T-helper 1 cell treated with Interleukin-12 subunit alpha and Interleukin-12 subunit beta and Interleukin-4 antibody, amounts not matched to agents 30 μg/mL and 1 μg/mL, for 36 hours (primary cell): ENCODE measurements around the gene SV2B.
"Not testable (repeated sequence)": the region's sequence is repeated elsewhere in the genome, so short reads cannot be mapped to it uniquely, and the experiment has no call there.

ENCODE experiments used
- H3K27ac Mint-ChIP-seq: one replicate; pipeline ENCODE4 v1.8.0; 2021; ENCODE audit warnings: mild to moderate bottlenecking, mixed read lengths
- H3K27me3 Mint-ChIP-seq: one replicate; pipeline ENCODE4 v1.8.0; 2021; ENCODE audit warnings: low read depth, mixed read lengths
- H3K36me3 Mint-ChIP-seq: one replicate; pipeline ENCODE4 v1.8.0; 2021; ENCODE audit warnings: low read depth, mixed read lengths
- H3K4me1 Mint-ChIP-seq: one replicate; pipeline ENCODE4 v1.8.0; 2021; ENCODE audit warnings: low read depth, mixed read lengths
- H3K4me3 Mint-ChIP-seq: one replicate; pipeline ENCODE4 v1.8.0; 2021; ENCODE audit warnings: mild to moderate bottlenecking, moderate library complexity, mixed read lengths
- H3K9me3 Mint-ChIP-seq: one replicate; pipeline ENCODE4 v1.8.0; 2021; ENCODE audit warnings: mixed read lengths

SV2B gene

GRCh38 chr15:91311986-91312385, 211.9 kb downstream of the SV2B start:
- Mint-ChIP-seq H3K4me1 (peaks cover 33% of the 10 kb centered on the region), H3K27ac (no peak overlapping the region), H3K36me3 (peaks cover 3% of the 10 kb centered on the region), H3K27me3 (peaks cover 54% of the 10 kb centered on the region), H3K9me3 (no peaks in the 10 kb centered on the region), H3K4me3 (peak overlapping the region; percentile 64)

GRCh38 chr15:91316126-91316525, 216.1 kb downstream of the SV2B start:
- Mint-ChIP-seq H3K27ac (no peak overlapping the region), H3K4me1 (peaks cover 30% of the 10 kb centered on the region), H3K27me3 (peaks cover 49% of the 10 kb centered on the region), H3K9me3 (no peaks in the 10 kb centered on the region), H3K4me3 (no peak overlapping the region), H3K36me3 (peaks cover 4% of the 10 kb centered on the region)

- Mint-ChIP-seq H3K4me3 (no peak overlapping the region), H3K27ac (no peak overlapping the region), H3K4me1 (peaks cover 15% of the 10 kb centered on the region), H3K9me3 (no peaks in the 10 kb centered on the region), H3K27me3 (peaks cover 41% of the 10 kb centered on the region), H3K36me3 (peaks cover 2% of the 10 kb centered on the region)
Observed at GRCh38 chr15:91318516-91318915, 218.5 kb downstream of the SV2B start.

GRCh38 chr15:91318931-91319330, 218.9 kb downstream of the SV2B start:
- H3K4me1 Mint-ChIP-seq, result peaks cover 15% of the 10 kb centered on the region
- no peaks in the 10 kb centered on the region for H3K9me3 Mint-ChIP-seq
- peaks cover 42% of the 10 kb centered on the region for H3K27me3 Mint-ChIP-seq
- H3K27ac Mint-ChIP-seq, result no peak overlapping the region
- no peak overlapping the region for H3K4me3 Mint-ChIP-seq
- peaks cover 3% of the 10 kb centered on the region for H3K36me3 Mint-ChIP-seq

- H3K27me3 Mint-ChIP-seq, result peaks cover 42% of the 10 kb centered on the region
- H3K4me3 Mint-ChIP-seq, result peak overlapping the region; percentile 5
- no peak overlapping the region for H3K27ac Mint-ChIP-seq
- peaks cover 15% of the 10 kb centered on the region for H3K4me1 Mint-ChIP-seq
- peaks cover 4% of the 10 kb centered on the region for H3K36me3 Mint-ChIP-seq
- H3K9me3 Mint-ChIP-seq, result no peaks in the 10 kb centered on the region
Observed at GRCh38 chr15:91319371-91320059, 219.5 kb downstream of the SV2B start.

- Mint-ChIP-seq H3K27me3 (peaks cover 44% of the 10 kb centered on the region), H3K27ac (no peak overlapping the region), H3K4me3 (peak overlapping the region; percentile 5), H3K36me3 (peaks cover 4% of the 10 kb centered on the region), H3K4me1 (peaks cover 15% of the 10 kb centered on the region), H3K9me3 (no peaks in the 10 kb centered on the region)
Observed at GRCh38 chr15:91320101-91320500, 220.0 kb downstream of the SV2B start.

GRCh38 chr15:91329914-91330313, 229.9 kb downstream of the SV2B start:
- Mint-ChIP-seq H3K9me3 (peaks cover 9% of the 10 kb centered on the region), H3K36me3 (peaks cover 3% of the 10 kb centered on the region), H3K4me3 (no peak overlapping the region), H3K27me3 (peaks cover 23% of the 10 kb centered on the region), H3K27ac (no peak overlapping the region), H3K4me1 (peaks cover 2% of the 10 kb centered on the region)

- no peak overlapping the region for H3K4me3 Mint-ChIP-seq
- H3K4me1 Mint-ChIP-seq, result peaks cover 4% of the 10 kb centered on the region
- H3K9me3 Mint-ChIP-seq, result peaks cover 9% of the 10 kb centered on the region
Observed at GRCh38 chr15:91331581-91331980, 231.5 kb downstream of the SV2B start.

GRCh38 chr15:91335702-91336101, 235.6 kb downstream of the SV2B start:
- Mint-ChIP-seq H3K4me1 (peaks cover 6% of the 10 kb centered on the region), H3K27ac (no peak overlapping the region), H3K4me3 (no peak overlapping the region), H3K36me3 (no peaks in the 10 kb centered on the region), H3K27me3 (peaks cover 9% of the 10 kb centered on the region), H3K9me3 (no peaks in the 10 kb centered on the region)

More at GRCh38 chr15:91331581-91331980, 231.5 kb downstream of the SV2B start:
- H3K27ac Mint-ChIP-seq, result no peak overlapping the region
- peaks cover 11% of the 10 kb centered on the region for H3K27me3 Mint-ChIP-seq
- H3K36me3 Mint-ChIP-seq, result peaks cover 3% of the 10 kb centered on the region

- H3K4me3 Mint-ChIP-seq, result no peak overlapping the region
- H3K27ac Mint-ChIP-seq, result no peak overlapping the region
- peaks cover 6% of the 10 kb centered on the region for H3K4me1 Mint-ChIP-seq
- H3K9me3 Mint-ChIP-seq, result no peaks in the 10 kb centered on the region
- H3K27me3 Mint-ChIP-seq, result peaks cover 12% of the 10 kb centered on the region
- H3K36me3 Mint-ChIP-seq, result no peaks in the 10 kb centered on the region
Observed at GRCh38 chr15:91336687-91337086, 236.6 kb downstream of the SV2B start.

GRCh38 chr15:91338766-91339165, 238.7 kb downstream of the SV2B start:
- peaks cover 16% of the 10 kb centered on the region for H3K27me3 Mint-ChIP-seq
- H3K4me1 Mint-ChIP-seq, result peaks cover 6% of the 10 kb centered on the region
- H3K27ac Mint-ChIP-seq, result no peak overlapping the region
- H3K9me3 Mint-ChIP-seq, result no peaks in the 10 kb centered on the region
- no peaks in the 10 kb centered on the region for H3K36me3 Mint-ChIP-seq
- no peak overlapping the region for H3K4me3 Mint-ChIP-seq

- Mint-ChIP-seq H3K4me3 (no peak overlapping the region), H3K27ac (no peak overlapping the region), H3K27me3 (peaks cover 13% of the 10 kb centered on the region), H3K9me3 (peaks cover 4% of the 10 kb centered on the region), H3K36me3 (peaks cover 2% of the 10 kb centered on the region), H3K4me1 (no peaks in the 10 kb centered on the region)
Observed at GRCh38 chr15:91342097-91342496, 242.0 kb downstream of the SV2B start.

GRCh38 chr15:91344912-91345311, 244.9 kb downstream of the SV2B start:
- H3K4me1 Mint-ChIP-seq, result peaks cover 13% of the 10 kb centered on the region
- not testable (repeated sequence) for H3K9me3 Mint-ChIP-seq, H3K36me3 Mint-ChIP-seq, H3K27ac Mint-ChIP-seq, H3K4me3 Mint-ChIP-seq
- H3K27me3 Mint-ChIP-seq, result peaks cover 12% of the 10 kb centered on the region

- Mint-ChIP-seq H3K27me3 (peaks cover 12% of the 10 kb centered on the region), H3K4me3 (no peak overlapping the region), H3K27ac (no peak overlapping the region), H3K4me1 (peaks cover 13% of the 10 kb centered on the region), H3K9me3 (peaks cover 4% of the 10 kb centered on the region), H3K36me3 (peaks cover 2% of the 10 kb centered on the region)
Observed at GRCh38 chr15:91345736-91346135, 245.7 kb downstream of the SV2B start.

- Mint-ChIP-seq H3K9me3 (peaks cover 4% of the 10 kb centered on the region), H3K4me1 (peaks cover 13% of the 10 kb centered on the region), H3K27ac (no peak overlapping the region), H3K27me3 (peaks cover 8% of the 10 kb centered on the region), H3K36me3 (peaks cover 2% of the 10 kb centered on the region), H3K4me3 (no peak overlapping the region)
Observed at GRCh38 chr15:91346259-91346658, 246.2 kb downstream of the SV2B start.
